Gastroesophageal sphincter (tissue), 4 donors: ENCODE measurements around the gene ASPG. TPM values are rescaled to one million over a fixed set of nuclear protein-coding genes. Genes with fewer than 3 reads are reported as not detected.

Source experiments
- ATAC-seq: fragments of 150-250 bp; one replicate; pipeline ENCODE4 v1.9.1; 2016; ENCODE audit warnings: mild to moderate bottlenecking, moderate library complexity
- H3K27ac ChIP-seq, 4 donors: fragments of 200-600 bp; sonication (generic) in 3 of 4; 1 replicate in 3 of 4; 2 replicates in 1 of 4; pipeline ENCODE4 v1.5.1; 2016 to 2019
- H3K27me3 ChIP-seq: fragments of 200-600 bp; sonication (generic); one replicate; pipeline ENCODE4 v1.5.1; 2019
- H3K36me3 ChIP-seq, 2 donors: fragments of 200-600 bp; sonication (generic); one replicate each; pipeline ENCODE4 v1.5.1; 2019; ENCODE audit warnings: control low read depth in 1 of 2
- H3K4me1 ChIP-seq, 3 donors: fragments of 200-600 bp; sonication (generic); 1 replicate in 2 of 3; 2 replicates in 1 of 3; pipeline ENCODE4 v1.5.1; 2016 to 2019; ENCODE audit warnings: control low read depth in 2 of 3
- H3K4me3 ChIP-seq, 2 donors: fragments of 200-600 bp; sonication (generic); one replicate each; pipeline ENCODE4 v1.5.1; 2019; ENCODE audit warnings: mild to moderate bottlenecking in 1 of 2, moderate library complexity in 1 of 2
- H3K9me3 ChIP-seq, 3 donors: fragments of 200-600 bp; sonication (generic); one replicate each; pipeline ENCODE4 v1.5.1; 2017 to 2019; ENCODE audit warnings: control low read depth in 2 of 3
- CTCF ChIP-seq, 4 experiments: fragments of 200-600 bp in 2 of 4; fragments of 450-650 bp in 2 of 4; sonication (generic) in 1 of 4; IDR thresholded peaks; one replicate each; pipeline ENCODE4 v1.5.1; 2017 to 2019; ENCODE audit warnings: antibody characterized with exemption in 4 of 4, mild to moderate bottlenecking in 2 of 4, moderate library complexity in 2 of 4
- EP300 ChIP-seq: sonication (generic); formaldehyde crosslinking; IDR thresholded peaks from one replicate; pipeline ENCODE4 v1.6.1; 2017; ENCODE audit warnings: antibody characterized with exemption, mild to moderate bottlenecking
- POLR2A ChIP-seq, 2 donors: fragments of 450-650 bp; IDR thresholded peaks; one replicate each; pipeline ENCODE4 v1.6.1; 2017; ENCODE audit warnings: antibody characterized with exemption in 2 of 2, mild to moderate bottlenecking in 2 of 2, moderate library complexity in 1 of 2
- POLR2AphosphoS5 ChIP-seq: sonication (generic); formaldehyde crosslinking; IDR thresholded peaks from one replicate; pipeline ENCODE4 v1.6.1; 2017; ENCODE audit warnings: antibody characterized with exemption
- WGBS, 2 donors: methylation state at CpG; one replicate each; pipeline ENCODE4 v1.1.5; 2018; ENCODE audit warnings: low coverage in 1 of 2; 5-methylcytosine and 5-hydroxymethylcytosine counted together
- total RNA-seq, 4 donors: library from RNA; depleted of rRNA; stranded (reverse); fragments of >200 nt; gene quantifications; one replicate each; pipeline ENCODE4 v1.1.0, GENCODE V29; 2016

Gene ASPG
- total RNA-seq, 4 donors from 2014 or later = 0.13 to 1.1 TPM; not detected in 2

- peaks cover 0 to 46% (median 23%) of the 10 kb centered on the region in 3 donors for H3K4me1 ChIP-seq
- 0% methylated on average over 2 of the region's 47 CpGs; no CpG with 5 or more reads in 1 of the 2 donors for WGBS, 2 donors
- peaks cover 0 to 10% (median 0%) of the 10 kb centered on the region in 3 donors for H3K9me3 ChIP-seq
- H3K4me3 ChIP-seq = no peak overlapping the region
- peaks cover 99% of the 10 kb centered on the region for H3K27me3 ChIP-seq
- TF ChIP-seq EP300 (no peak), POLR2A (IDR thresholded peaks at IDR 0.05) (no peak), CTCF (IDR thresholded peaks at IDR 0.05) (no peak), POLR2AphosphoS5 (no peak)
- no peak for ATAC-seq
- H3K27ac ChIP-seq = no peak overlapping the region
- H3K36me3 ChIP-seq = no peaks in the 10 kb centered on the region
Observed at GRCh38 chr14:104135121-104135903, 49.8 kb downstream of the ASPG start.

GRCh38 chr14:104135904-104136471, 50.5 kb downstream of the ASPG start:
- peaks cover 0 to 3% (median 0%) of the 10 kb centered on the region in 3 donors for H3K9me3 ChIP-seq
- no peak for ATAC-seq
- no peak overlapping the region for H3K27ac ChIP-seq
- no peak for TF ChIP-seq CTCF (IDR thresholded peaks at IDR 0.05)
- TF ChIP-seq EP300 = no peak
- no peak for TF ChIP-seq POLR2A (IDR thresholded peaks at IDR 0.05)
- no peak for TF ChIP-seq POLR2AphosphoS5
- peak overlapping the region in 1 of 2 donors; percentile 57 for H3K4me3 ChIP-seq
- WGBS, 2 donors = no CpG with 5 or more reads among the region's 78 CpGs
- peaks cover 0 to 46% (median 23%) of the 10 kb centered on the region in 3 donors for H3K4me1 ChIP-seq
- H3K36me3 ChIP-seq = no peaks in the 10 kb centered on the region
- peaks cover 98% of the 10 kb centered on the region for H3K27me3 ChIP-seq

GRCh38 chr14:104136472-104137296, 51.2 kb downstream of the ASPG start:
- H3K27ac ChIP-seq = no peak overlapping the region
- H3K4me1 ChIP-seq = peaks cover 0 to 46% (median 23%) of the 10 kb centered on the region in 3 donors
- peak overlapping the region in 1 of 2 donors; percentile 57 for H3K4me3 ChIP-seq
- H3K9me3 ChIP-seq = no peaks in the 10 kb centered on the region
- no peak for ATAC-seq
- no peaks in the 10 kb centered on the region for H3K36me3 ChIP-seq
- WGBS, 2 donors = no CpG with 5 or more reads among the region's 77 CpGs
- TF ChIP-seq POLR2AphosphoS5 = no peak
- no peak for TF ChIP-seq EP300
- TF ChIP-seq CTCF (IDR thresholded peaks at IDR 0.05) = no peak
- TF ChIP-seq POLR2A (IDR thresholded peaks at IDR 0.05) = no peak
- peaks cover 92% of the 10 kb centered on the region for H3K27me3 ChIP-seq

GRCh38 chr14:104137297-104138097, 52.0 kb downstream of the ASPG start:
- no peaks in the 10 kb centered on the region for H3K9me3 ChIP-seq
- 7% methylated on average over 3 of the region's 88 CpGs; no CpG with 5 or more reads in 1 of the 2 donors for WGBS, 2 donors
- peak; percentile 79 for ATAC-seq
- H3K4me3 ChIP-seq = peak overlapping the region; percentile 31 to 57
- H3K4me1 ChIP-seq = peaks cover 0 to 46% (median 23%) of the 10 kb centered on the region in 3 donors
- peak overlapping the region in 3 of 4 donors; percentile 34 to 61 (median 38) for H3K27ac ChIP-seq
- H3K27me3 ChIP-seq = peaks cover 84% of the 10 kb centered on the region
- TF ChIP-seq POLR2A (IDR thresholded peaks at IDR 0.05) (no peak), CTCF (IDR thresholded peaks at IDR 0.05) (peak in 3 of 4 experiments; percentile 79 to 91 (median 89))
- no peaks in the 10 kb centered on the region for H3K36me3 ChIP-seq
